GM19043 (cell line): Measurements from ENCODE around the gene C6orf120.
"Not testable (repeated sequence)": the region's sequence is repeated elsewhere in the genome, so short reads cannot be mapped to it uniquely, and the experiment has no call there.

ENCODE experiments used
- ATAC-seq: cut with Tn5 transposase; IDR thresholded peaks from one replicate; pipeline ENCODE4 v1.9.1; 2021; ENCODE audit warnings: low read depth; ENCODE audit not compliant: unreplicated experiment

C6orf120 gene

GRCh38 chr6:169677096-169677495 lies 24.8 kb upstream of the C6orf120 start:
- no peak for ATAC-seq

- no peak for ATAC-seq
These were observed 23.6 kb upstream of the C6orf120 start for GRCh38 chr6:169678342-169678741.

- ATAC-seq = no peak
These were observed 17.9 kb upstream of the C6orf120 start for GRCh38 chr6:169684056-169684455.

DNA sequence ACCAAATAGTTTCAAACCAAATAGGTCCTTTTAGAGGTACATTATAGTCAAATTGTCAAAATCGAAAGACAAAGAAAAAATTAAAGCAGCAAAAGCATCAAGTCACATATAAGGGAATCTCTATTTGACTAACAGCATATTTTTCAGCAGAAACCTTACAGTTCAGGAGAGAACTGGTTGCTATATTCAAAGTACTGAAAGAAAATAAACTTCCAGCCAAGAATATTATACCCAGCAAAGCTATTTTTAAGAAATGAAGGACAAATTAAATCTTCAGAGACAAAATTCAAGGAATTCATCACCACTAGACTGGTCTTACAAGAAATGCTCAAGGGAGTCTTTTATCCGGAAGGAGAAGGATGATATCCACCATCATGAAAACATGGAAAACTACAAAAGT lies 16.1 kb upstream of the C6orf120 start:
- no peak for ATAC-seq

DNA sequence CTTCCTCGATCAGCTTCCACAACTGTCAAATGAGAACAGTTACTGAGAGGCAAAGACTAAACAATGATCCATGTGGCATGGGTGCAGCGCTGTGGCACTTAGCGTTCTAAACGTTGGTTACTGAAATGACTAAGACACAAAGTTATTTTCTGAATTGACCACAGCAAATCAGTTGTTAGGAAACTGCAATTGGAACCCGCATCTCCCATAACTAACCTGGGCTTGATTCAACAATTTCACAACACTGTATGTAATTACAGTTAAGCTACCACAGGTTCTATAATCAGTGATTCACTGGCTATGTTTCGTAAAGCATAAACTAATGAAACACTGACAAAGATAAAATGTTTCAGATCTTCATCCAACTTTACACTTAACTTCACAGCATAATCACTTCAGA lies 12.6 kb upstream of the C6orf120 start:
- no peak for ATAC-seq

DNA sequence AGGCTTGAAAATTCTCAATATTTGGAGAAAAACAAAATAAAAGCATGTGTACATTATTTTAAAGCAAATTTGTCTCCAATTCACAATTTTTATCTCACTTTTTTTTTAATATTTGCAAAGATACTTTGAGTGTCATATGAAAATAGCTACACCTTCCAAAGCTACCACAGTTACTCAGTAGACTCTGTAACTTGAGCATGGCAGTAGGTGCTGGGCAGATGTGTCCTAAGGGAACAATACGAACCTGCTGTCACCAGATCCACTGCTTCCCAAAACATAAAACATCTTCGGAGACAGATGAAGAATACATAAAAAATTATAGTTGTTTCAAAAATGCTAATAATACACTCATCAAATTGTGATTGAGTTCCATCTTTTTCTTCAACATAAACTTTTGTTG lies 10.7 kb upstream of the C6orf120 start:
- ATAC-seq = no peak

- ATAC-seq = no peak
These were observed 9.4 kb upstream of the C6orf120 start for GRCh38 chr6:169692516-169692915.

DNA sequence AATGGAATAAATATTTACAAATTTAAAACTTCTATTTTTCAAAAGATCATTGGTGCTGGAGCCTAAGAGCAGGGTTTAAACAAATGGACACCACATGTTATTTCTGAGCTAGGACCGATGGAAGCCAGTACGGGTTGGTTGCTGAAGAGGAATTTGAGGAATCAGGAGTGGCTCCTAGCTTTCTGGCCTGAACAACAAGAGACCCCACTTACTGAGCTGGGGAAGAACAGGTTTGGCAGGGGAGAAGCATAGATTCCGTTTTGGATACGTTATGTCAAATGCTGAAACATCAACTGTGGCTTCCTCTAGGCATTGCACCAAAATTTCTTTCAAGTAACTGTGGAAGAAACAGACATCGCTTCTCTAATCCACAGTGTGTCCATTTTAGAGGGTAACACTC lies 6.8 kb upstream of the C6orf120 start:
- ATAC-seq = no peak

DNA sequence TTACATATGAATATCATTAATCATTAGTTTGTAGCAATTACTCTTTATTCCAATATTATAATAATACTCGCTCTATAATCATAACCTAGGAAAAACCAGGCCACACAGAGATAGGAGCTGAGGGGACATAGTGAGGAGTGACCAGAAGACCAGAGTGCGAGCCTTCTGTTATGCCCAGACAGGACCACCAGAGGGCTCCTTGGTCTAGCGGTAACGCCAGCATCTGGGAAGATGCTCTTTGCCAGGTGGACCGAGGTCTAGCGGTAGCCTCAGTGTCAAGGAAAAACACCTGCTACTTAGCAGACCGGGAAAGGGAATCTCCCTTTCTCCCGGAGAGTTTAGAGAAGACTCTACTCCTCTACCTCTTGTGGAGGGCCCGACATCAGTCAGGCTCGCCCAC lies 4.8 kb upstream of the C6orf120 start:
- not testable (repeated sequence) for ATAC-seq

DNA sequence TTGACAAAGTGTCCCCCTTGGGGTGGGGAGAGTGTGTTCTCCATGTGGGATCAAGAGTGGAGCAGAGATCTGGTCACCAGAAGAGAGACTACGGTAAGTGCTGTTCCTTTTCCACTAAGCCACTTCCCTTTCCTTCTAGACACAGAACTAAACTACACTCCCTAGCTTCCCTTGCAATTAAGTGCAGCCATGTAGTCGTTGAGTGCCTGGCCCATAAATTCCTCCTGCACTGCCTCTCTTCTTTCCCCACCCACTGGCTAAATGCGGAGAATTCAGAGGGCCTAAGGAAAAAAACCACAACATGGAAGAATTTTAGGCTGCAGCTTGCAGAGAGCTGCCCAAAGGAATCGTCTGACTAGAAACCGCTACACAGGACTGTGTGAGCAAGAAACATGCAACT lies 1.6 kb upstream of the C6orf120 start:
- no peak for ATAC-seq

DNA sequence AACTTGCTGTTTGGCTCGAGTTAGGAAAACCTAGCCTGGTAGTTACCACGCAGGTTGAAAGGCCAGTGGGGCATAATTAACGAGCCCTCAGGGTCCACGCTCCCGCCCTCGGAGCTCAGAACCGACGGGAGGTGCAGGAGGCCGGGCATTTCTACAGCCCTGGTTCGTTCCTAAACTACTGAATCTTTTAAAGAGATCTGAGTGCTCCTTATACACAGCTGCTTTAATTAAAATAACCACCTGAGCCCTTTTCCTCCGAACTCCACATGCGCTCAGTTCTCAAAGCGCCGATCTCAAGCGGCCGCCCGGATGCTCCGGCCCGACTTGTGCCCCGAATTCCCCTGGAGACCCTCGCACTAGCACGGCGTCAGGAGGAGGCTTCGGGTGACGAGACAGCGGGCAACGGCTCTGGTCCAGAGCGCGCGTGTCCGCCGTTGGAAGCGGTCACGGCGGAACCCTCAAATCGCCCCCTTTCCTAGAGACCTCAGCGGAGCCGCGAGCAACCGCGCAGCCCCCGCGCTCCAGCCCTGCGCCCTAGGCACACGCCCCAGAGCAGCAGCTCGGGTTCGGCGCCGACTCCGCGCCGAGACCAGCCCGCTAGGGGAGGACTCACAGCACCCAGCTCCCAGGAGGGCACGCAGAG lies 494 bp upstream of the C6orf120 start:
- no peak for ATAC-seq

- ATAC-seq = peak; percentile 12
These were observed 917 bp downstream of the C6orf120 start for GRCh38 chr6:169702840-169703246.

DNA sequence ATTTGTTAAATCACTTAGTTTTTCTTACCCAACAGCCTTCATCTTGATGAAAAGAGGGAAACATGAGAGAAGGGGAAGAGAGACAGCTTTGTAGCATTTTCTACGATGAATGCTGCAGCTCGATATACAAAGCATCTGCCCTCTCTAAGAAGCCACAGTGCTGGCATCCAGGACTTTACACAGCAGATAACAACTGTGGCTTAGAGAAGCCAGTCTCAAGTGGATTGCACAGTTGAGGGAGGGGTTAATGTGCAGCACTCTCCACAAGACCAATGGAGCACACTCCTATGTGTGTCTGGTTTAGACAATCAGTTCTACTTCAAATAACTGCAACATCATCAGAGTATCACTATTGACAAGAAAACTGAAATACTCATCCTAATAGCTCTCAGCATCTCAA lies 5.8 kb downstream of the C6orf120 start:
- ATAC-seq = no peak

GRCh38 chr6:169709293-169709692 lies 7.4 kb downstream of the C6orf120 start:
- no peak for ATAC-seq

DNA sequence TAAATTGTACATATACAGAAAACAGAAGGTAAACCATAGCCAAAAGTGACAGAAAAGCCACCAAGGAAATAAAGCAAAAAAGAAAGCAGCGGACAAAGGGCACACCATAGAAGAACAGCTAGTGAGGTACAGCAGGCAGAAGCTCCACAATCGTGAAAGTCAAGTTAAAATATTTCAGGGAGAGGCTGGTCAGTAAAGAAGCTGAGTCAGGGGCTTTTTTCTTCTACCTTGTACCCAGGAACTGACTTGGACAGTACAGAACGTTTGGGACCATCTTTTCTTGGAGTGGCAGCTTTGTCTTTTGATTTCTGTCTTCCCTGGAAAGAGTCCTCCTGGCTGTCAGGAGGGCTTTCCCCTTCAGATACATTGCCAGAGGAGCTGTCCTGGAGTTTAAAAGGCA lies 8.1 kb downstream of the C6orf120 start:
- ATAC-seq = no peak

DNA sequence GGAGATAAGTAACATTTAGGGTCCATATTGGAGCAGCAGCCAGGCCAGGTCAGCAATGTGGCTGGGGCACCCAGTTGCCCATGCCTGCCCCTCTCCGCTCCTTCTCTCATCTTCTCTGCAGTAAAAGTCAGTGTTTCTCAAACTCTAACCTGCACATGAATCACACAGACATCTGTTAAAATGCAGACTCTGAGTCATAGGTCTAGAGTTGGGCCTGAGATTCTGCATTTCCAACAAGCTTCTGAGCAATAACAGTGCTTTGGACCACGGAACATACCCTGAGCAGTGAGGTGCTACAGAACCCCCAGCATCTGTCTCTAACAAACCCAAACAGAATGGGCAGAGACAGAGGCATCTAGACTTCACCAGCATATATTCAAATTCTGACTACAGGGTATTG lies 12.3 kb downstream of the C6orf120 start:
- ATAC-seq = no peak

DNA sequence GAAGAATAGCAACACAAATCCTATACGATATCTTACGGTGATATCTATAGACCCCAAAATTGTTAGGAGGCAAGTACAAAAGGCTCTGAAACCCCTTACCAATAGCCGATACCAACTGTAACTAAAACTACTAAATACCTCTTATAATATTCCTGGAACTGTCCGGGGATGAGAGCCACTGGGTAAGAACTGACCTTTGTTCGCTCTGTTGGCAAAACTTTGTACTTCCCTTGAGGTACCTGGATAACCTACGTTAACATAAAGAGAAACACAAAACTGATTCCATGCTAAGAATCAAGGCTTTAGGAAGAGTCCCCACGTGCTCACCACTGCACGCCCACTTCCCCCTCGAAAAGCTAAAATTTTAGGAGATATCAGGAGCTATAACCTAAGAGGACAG lies 12.7 kb downstream of the C6orf120 start:
- no peak for ATAC-seq

DNA sequence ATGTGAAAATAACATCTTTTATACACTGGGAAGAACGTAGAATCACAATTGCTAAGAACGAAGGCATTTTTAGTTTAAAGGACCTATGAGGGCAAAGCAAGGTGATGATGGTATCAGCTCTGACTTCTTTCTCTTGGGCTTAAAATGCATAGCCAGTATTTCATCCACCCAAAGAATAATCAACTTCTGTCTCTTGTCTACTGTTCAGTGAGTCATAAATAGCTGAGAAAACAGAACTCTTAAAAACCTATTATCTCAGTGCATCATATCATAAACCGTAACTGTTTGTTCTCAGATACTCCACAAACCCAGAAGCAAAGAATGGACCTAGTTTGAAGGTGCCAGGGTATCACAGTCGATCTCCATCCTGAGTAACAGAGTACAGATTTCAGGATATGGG lies 17.2 kb downstream of the C6orf120 start:
- no peak for ATAC-seq

- ATAC-seq = no peak
These were observed 18.4 kb downstream of the C6orf120 start for GRCh38 chr6:169720207-169720855.

DNA sequence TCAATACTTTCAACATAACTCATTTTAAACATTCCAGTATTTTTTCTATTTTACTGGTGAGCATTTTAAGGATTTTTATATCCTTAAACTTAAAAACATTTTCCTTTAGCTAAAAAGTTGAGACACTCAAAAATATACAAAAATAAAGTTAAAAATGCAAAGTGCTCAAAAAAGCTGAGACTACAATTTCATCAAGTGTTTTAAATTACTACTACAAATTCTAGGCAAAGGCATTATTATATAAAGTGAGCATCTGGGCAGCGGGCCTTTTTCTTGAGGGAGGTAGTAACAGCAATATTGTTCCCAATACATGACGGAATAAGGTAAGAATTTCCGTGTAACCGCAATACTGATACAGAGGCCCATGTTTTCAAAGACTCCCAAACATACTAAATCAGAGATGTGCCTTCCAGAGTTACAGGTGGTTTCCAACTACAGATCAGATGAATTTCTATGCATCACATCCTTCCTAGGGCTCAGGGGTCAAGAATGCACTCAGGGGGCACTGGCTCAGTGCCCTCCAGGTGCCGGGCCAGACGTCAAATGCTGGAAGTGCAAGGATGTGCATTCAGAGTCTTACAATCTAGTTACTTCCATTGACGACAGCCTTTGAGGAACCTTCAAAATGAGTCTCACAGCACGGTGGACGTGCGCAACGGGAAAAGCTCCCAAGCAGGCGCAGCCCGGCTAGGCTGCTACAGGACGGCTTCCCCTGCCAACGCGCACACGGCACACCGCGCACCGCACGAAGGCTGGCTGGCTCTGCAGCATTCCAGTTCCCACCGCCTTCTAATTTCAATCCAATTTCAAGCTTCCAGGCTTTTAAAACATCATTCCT lies 20.7 kb downstream of the C6orf120 start:
- ATAC-seq = peak; percentile 21

GRCh38 chr6:169723200-169723909 lies 21.4 kb downstream of the C6orf120 start:
- ATAC-seq = peak; percentile 29
